HS-27A (cell line): Measurements from ENCODE around the gene PBX4.
A peak's percentile ranks its signal among the peaks of the same experiment; 100 is the strongest.
"Not testable (repeated sequence)": the region's sequence is repeated elsewhere in the genome, so short reads cannot be mapped to it uniquely, and the experiment has no call there.

Source experiments
- DNase-seq: peaks from one replicate; pipeline ENCODE4 v3.0.0-alpha.2; 2012; ENCODE audit warnings: low read depth, missing footprints

Gene PBX4

DNA sequence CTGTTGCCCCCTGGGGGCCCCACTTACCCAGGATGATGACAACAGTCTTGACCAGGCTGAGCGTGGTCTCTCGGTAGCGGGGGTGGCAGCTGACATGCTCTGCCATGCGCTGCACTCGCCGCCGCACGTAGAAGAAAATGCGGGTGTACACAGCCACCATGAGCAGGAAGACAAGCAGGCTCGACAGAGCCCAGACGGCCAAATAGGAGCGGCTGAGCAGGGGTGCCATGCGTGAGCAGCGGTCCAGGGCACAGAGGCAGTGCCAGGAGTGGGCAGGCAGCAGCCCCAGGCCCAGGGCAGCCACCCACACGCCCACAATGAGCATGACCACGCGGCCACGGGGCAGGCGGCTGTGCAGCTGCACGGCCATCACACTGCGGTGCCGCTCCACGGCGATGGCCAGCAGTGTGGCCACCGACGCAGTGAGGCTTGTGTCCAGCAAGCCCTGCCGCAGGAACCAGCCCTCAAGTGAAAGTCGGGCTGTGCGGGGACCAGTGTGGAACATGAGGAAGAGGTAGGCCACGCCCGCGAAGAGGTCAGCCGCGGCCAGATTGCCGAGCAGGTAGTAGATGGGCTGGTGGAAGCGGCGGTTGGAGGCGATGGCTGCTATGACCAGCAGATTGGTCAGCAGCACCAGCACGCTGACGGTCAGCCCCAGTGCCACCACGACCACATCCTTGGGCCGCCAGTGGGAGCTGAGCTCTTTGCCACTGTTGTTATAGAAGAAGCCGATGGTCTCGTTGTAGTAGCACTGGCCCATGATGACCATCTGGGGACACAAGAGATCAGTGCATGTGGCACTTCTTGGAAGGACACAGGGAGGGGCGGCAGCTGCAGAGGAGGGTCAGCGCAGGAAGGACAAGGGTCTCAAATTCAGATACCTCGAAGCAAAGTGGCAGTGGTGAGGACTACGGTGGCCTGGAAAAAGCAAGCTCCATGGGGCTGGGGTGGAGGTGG is 8.3 kb upstream of the PBX4 start:
- DNase-seq, result no peak

DNA sequence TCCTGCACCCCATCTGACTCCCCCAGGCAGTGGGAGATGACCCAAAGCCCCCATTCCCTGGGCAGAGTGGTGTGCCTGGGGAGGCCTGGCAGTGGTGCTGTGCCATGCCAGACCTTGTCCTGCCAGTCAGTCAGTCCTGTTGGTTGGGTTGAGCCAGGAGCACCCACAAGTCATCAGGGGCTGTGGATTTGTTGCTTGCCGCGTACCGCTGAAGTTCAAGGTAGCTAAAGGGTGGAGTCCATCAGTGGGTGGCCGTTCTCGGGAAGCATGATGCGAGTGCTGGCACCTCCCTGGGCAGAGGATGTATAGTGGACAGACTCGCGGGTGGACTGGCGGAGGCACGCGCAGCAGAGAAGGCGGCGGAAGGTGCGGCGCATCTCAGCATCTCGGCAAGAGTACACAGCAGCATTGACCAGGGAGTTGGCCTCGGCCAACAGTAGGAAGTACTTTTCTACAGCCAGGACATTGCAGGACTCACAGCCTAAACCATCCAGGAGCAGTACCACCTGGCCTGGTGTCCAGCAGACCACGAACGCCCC is 5.6 kb upstream of the PBX4 start:
- DNase-seq, result no peak

DNA sequence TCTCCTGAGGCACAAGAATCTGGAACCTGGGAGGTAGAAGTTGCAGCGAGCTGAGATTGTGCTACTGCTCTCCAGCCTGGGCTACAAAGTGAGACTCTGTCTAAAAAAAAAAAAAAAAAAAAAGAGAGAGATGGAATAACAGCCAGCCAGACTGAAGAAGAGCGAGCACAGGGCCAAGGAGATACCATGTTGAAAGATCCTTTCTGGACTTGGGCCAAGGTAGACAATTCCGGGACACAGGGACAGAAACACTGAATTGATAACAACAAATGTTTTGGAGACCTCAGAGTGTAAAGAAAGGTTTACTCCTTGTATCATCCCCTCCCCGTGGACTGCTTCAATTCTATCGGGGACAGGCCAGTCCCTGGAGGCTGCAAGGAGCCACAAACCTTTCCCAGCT is 4.9 kb upstream of the PBX4 start:
- no peak for DNase-seq

DNA sequence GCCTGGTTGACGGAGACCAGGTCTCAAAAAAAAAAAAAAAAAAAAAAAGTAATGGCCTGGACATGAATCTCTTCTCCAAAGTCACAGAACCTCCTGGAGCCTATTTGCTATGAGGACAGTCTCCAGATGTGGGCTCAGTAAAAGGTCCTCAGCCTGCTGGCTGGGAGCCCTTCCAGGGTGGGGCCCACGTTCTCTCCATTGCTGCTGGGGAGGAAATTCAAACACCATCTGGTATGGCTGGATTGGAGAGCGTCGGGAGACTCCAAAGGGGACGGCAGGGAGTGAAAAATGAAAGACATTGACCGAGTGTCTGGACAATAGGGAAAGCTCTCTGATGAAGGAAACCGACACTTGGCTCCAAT is 1.3 kb upstream of the PBX4 start:
- DNase-seq, result no peak

DNA sequence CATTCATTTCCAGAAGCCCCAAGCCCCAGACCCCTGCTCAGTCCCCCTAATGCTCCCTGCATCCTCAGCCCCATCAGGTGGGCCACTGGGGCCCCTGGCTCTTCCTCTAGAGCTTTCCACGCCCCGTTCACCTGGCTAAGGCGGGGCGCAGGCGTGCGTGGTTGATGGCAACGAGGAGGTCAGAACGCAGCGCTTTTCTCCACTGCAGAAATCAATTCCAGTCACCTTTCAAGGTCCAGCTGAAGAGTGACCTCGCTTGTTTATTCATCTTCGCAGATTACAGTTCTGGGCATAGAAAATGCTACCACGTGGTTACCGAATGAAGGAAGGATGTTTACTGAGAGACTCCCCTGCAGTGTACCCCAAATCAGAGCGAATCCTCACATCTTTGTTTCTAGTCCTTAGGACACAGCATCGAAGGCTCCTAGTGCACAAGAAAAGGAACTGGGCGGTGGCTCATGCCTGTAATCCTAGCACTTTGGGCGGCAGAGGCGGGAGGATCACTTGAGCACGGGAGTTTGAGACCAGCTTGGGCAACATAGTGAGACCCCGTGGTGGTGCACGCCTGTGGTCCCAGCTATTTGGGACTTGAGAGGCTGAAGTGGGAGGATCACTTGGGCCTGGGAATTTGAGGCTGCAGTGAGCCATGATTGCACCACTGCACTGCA is 828 bp upstream of the PBX4 start:
- DNase-seq, result no peak

DNA sequence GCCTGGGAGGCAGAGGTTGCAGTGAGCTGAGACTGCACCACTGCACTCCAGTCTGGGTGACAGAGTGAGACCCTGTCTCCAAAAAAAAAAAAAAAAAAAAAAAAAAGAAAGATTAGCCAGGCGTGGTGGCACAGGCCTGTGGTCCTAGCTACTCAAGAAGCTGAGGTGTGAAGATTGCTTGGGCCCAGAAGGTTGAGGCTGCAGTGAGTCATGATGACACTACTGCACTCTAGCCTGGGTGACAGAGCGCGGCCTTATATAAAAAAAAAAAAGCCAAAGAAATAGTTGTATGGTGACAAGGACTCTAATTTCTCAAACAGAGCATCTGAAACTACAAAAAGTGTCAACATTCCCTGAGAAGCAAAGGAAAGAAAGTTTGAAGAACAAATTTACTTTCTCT is 3.4 kb downstream of the PBX4 start:
- no peak for DNase-seq

DNA sequence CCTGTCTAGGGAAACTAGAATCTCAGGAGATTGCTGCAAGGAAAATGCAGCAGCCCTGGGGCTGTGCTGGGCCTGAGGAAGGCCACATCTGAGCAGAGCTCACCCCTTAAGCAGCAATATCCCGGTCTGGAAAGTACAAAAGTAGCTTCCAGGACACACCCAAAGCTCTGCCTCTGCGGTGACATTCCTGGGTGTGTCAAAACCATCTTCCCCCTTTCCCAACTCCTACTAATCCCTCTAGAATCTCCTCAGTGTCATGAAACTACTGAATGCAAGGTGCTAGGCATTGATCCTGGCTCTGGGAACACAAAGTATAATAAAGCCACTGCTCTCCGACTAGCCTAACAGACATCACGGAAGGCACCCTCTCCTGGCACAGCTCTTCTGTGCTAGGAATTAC is 5.0 kb downstream of the PBX4 start:
- peak; percentile 9 for DNase-seq

DNA sequence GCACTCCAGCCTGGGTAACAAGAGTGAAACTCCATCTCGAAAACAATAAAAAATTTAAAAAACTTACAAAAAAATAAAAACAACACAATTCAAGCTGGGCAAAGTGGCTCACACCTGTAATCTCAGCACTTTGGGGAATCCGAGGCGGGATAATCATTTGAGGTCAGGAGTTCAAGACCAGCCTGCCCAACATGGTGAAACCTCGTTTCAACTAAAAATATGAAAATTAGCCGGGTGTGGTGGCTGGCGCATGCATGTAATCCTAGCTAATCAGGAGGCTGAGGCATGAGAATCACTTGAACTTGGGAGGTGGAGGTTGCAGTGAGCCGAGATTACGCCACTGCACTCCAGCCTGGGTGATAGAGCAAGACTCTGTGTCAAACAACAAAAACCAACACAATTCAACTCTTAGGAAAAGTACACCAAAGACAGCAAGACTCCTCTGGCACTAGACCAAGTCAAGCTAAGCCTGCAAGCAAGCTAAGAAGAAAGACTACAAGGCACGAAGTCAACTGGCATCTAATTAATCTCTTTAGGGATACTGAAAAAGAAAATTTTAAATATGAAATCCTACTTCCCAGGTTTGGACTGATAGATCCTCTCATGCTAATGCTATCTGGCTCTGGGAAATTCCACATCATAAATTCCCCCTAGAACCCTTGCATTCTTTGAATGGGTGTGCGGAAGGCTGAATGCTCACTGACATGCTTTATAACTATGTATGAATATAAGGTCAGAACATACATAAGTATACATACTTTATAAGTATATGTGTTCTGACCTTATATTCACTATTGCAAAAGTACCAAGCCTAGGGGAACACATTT is 7.9 kb downstream of the PBX4 start:
- no peak for DNase-seq

DNA sequence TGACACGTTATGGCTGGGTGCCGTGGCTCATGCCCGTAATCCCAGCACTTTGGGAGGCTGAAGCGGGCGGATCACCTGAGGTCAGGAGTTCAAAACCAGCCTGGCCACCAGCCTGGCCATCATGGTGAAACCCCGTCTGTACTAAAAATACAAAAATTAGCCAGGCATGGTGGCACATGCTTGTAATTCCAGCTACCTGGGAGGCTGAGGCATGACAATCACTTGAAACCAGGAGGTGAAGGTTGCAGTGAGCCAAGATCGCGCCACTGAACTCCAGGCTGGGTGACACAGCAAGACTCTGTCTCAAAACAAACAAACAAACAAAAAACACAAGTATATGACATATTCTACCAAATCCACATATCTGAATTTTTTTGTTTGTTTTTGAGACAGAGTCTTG is 11.8 kb downstream of the PBX4 start:
- not testable (repeated sequence) for DNase-seq

DNA sequence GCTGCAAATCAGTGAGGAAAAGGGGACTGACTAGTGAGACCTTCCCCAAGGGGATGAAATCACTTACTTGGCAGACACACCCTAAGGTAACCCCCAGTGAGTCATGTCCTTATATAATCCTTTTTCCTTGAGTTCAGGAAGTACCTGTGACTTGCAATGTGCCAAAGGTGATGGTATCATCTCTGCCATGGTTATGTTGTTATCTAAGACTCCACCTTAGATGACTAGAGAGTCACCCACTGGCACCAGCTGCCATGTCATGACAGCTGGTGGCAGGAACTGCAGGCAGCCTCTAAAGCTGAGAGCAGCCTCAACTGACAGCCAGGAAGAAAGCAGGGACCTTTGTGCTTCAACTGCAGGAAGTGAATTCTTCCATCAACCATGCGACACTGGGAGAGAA is 12.5 kb downstream of the PBX4 start:
- DNase-seq, result no peak

DNA sequence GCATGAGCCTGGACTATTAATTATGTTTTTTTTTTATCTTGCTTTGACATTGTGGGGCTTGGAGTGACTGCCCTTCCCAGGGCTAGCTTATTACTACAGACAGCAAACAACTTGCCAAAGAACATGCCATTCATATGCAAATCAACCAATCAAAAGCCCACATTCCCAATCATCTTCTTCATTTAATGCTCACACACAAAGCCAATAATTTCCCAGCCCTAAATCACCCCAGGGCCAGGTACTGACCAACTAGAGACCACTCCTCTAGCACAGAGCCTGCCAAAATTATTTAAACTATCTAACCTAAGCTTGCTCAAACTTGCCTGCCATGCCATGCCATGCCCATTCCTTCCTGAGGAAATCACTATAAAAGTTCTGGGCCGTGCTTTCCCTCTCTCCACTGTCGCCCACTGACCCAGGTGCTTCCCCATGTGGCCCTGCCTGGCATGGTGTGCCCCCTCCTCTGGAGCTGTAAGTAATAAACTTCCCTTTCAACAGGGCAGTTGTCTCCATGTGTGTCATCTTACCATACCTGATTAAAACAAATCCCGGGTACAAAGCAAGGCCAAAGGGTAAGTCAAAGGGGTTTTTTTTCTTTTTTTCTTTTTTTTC is 15.7 kb downstream of the PBX4 start:
- DNase-seq, result no peak

DNA sequence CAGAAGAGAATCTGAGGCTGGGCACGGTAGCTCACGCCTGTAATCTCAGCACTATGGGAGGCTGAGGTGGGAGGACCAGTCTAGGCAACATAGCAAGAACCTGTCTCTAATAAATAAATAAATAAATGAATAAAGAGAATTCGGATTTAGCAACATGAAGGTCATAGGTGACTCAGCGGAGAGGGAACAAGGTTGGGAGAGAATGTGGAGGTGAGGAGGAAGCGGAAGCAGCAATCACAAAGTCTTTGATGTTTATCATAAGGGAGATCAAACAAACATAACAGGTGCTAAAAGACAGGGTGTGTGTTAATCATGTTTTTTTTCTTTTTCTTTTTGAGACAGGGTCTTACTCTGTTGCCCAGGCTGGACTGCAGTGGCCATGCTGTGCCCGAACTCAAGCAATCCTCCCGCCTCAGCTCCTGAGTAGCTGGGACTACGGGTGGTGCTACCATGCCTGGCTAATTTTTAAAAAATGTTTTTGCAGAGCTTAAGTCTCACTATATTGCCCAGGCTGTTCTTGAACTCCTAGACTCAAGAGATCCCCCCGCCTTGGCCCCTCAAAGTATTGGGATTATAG is 16.3 kb downstream of the PBX4 start:
- DNase-seq, result no peak

DNA sequence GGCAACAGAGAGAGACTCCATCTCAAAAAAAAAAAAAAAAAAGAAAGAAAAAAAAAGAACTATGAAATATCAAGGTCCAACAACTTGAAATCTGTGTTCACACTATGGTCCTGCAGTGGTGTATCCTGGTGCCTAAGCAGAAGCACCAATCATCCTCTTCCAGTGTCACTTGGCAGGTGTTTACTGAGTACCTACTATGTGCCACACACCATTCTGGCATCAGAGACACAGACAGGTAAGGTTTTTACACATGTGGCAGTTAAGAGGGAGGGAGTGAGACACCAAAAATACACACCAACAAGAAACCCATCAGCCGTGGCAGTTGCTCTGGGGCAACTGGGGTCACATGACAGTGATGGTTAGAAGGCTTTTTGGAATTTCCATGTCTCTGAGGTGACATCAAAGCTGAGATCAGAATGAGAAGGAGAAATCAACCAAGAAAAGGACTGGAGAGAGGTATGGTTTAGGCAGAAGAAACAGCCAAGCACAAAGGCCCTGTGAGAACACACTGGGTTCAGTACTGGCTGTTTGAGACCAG is 17.6 kb downstream of the PBX4 start:
- DNase-seq, result no peak

DNA sequence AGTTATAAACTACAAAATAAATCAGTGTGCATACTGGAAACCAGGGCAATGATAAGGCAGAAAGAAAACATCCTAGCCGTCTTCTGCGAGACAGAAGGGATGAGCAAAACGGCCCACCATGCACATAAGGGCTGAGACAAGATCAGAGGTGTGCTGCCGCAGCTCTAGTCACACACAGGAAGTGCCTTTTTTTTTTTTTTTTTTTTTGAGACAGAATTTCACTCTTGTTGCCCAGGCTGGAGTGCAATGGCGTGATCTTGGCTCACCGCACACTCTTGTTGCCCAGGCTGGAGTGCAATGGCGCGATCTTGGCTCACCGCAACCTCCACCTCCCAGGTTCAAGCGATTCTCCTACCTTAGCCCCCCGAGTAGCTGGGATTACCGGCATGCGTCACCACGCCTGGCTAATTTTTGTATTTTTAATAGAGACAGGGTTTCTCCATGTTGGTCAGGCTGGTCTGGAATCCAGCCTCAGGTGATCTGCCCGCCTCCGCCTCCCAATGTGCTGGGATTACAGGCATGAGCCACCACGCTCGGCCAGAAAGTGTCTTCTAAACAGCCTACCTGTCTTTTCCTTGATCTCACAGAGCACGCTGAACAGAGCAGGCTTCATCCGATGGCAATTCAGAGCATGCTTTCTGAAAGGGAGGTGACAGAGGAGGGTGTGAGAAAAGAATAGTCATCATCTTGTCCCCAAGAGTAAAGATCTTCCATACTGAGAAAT is 19.6 kb downstream of the PBX4 start:
- not testable (repeated sequence) for DNase-seq

DNA sequence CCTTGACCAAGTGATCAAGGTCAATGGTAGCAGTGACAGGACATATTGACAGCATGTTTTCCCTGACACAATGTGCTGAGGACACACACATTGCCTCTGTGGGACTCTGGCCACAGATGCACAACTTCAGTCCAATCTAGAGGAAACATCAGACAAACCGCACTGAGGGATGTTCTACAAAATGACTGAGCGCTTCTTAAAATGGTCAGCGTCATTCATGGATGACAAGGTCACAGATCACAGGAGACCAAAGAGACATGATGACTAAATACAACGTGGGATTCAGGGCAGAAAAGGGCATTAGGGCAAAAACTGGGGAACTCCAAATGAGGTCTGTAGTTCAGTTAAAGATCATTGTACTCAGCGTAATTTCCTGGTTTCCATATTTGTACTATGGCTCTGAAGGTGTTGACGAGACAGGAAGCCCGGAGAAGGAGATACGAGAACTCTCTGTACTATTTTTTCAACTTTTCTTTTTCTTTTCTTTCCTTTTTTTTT is 20.6 kb downstream of the PBX4 start:
- no peak for DNase-seq

DNA sequence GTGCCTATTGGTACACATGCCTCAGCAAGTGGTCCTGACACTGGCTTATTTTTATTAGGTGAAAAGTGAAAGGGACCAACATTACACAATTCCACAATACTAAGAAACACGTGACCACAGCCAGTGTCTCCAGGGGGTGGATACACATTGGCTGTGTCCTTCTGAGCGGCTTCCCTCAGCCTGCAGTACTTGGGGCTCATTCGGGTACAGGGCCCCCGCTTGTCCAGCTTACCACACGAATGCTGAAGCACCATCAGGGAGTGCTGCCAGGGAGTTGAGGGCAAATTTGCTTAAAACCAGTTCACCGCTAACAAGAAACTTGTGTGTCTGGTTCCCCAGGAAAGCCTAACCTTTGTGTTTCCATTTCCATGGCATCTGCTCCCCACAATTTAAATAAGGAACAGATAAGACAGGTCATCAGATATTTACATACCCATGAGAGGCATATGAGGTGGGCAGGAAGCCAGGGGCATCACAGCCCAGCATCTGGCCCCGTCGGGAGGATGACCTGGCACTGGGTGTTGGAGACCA is 23.3 kb downstream of the PBX4 start:
- DNase-seq, result no peak

DNA sequence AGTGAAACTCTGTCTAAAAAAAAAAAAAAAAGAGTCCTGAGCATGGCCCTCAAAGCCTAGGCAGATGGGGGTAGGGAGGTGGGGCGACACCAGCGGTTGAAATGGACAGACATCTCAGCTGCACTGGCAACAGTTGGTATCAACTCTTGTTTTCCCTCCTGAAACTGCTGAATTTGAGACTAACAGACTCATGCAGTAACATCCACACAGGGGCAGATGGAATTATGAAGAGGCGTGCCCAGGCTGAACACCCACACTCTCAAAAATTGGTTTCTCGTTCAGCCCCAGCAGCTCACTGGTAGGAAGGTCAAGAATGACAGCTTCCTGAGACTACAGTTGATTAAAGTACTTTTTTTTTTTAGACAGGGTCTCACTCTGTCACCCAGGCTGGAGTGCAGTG is 24.1 kb downstream of the PBX4 start:
- DNase-seq, result no peak

DNA sequence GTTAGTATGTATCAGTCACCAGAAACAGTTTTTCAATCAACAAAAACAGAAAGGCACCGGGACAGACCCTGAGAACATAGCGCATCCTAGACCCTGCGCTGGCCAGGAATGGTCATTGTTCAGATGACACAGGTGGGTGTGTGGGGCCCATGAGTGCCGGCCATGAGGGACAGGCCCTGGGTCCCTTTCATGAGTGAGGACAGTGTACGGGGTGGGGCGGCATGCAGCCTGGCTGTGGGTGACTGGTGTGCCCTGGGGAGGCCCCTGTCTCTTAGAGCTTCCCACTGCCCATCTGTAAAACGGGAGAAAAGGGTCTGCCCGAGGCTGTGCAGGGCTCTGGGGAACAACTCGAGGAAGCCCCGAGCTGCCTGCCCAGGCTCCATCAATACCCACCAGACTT is 25.8 kb downstream of the PBX4 start:
- no peak for DNase-seq

DNA sequence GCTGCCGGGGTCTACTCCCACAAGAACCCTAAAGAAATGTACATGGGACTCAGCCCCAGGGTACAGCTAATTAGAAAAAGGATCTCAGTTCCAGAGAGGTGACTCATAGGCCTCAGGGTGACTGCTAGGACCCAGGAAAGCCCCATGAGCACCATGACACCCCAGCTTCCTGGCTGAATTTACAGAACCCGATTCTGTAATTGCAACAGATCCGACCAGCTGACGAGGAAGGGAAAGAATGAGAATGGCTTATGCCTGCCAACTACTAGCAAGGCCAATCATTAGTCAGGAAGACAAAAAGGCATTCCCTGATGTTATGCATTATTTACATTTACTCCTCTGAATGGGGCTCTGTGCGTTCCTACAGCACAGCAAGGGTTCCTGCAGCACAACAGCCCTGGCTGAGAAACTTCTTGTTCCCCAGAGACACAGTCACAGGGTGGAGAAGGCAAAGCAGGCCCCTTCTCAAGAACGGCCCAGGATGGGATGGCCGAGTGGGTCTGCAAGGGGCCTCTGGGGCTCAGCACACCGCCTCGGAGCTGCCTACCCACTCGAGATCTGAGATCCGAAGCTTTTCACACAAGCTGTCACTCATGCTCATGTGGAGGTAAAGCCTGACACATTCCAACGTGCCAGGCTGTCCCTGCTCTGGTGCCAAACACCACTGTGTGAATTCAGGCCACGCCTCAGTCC is 27.2 kb downstream of the PBX4 start:
- no peak for DNase-seq

DNA sequence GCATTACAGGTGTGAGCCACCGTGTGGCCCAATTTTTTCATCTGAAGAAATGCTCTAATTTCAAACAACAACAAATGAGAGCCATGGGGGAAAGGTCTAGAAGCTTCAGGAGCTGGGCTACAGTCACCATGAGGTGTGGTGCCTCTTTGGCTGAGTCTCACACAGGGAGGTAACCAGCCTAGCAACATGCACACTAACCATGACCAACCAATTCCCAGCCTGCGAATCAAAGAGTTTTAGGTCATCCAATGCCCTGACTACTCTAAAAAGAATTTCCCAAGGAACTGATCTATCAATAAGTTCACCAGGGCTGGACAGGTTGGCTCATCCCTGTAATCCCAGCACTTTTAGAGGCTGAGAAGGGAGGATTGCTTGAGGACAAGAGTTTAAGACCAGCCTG is 29.9 kb downstream of the PBX4 start:
- no peak for DNase-seq
